Measurements from ENCODE around the gene TARBP1. TPM values are rescaled to one million over a fixed set of nuclear protein-coding genes. Genes with fewer than 3 reads are reported as not detected.

The TARBP1 gene
- total RNA-seq, 4 donors from 2014 or later: 19.9 to 44.4 (median 27.6) TPM

DNA sequence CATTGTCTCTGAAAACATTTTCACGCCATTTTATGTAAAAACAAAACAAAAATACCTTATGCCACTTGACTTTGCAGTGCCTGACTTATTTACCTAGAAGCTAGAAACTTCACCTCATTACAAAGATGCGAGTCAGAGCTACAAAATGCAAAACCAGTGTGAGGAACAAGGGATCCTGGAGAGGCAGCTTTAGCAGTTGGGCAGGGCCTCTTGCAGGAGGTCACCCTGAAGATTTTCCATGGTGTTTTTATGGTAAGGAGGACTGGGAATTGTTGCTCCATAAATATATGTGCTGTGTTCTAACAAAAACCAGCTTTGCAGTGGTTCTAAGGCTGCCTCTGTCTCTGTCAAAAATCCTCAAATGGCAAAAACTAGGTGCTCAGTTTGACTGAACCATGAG is 36.4 kb upstream of the TARBP1 start:
- TF ChIP-seq, protein P1, sequence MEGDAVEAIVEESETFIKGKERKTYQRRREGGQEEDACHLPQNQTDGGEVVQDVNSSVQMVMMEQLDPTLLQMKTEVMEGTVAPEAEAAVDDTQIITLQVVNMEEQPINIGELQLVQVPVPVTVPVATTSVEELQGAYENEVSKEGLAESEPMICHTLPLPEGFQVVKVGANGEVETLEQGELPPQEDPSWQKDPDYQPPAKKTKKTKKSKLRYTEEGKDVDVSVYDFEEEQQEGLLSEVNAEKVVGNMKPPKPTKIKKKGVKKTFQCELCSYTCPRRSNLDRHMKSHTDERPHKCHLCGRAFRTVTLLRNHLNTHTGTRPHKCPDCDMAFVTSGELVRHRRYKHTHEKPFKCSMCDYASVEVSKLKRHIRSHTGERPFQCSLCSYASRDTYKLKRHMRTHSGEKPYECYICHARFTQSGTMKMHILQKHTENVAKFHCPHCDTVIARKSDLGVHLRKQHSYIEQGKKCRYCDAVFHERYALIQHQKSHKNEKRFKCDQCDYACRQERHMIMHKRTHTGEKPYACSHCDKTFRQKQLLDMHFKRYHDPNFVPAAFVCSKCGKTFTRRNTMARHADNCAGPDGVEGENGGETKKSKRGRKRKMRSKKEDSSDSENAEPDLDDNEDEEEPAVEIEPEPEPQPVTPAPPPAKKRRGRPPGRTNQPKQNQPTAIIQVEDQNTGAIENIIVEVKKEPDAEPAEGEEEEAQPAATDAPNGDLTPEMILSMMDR (IDR thresholded peaks at IDR 0.05): no peak
- TF ChIP-seq POLR2AphosphoS5 (IDR thresholded peaks at IDR 0.05): no peak
- TF ChIP-seq POLR2A (IDR thresholded peaks at IDR 0.05): no peak
- TF ChIP-seq EP300 (IDR thresholded peaks at IDR 0.05; ENCODE audit: low read depth): no peak
- Histone ChIP-seq H3K27me3 (no peaks in the 10 kb centered on the region), H3K4me3 (no peak overlapping the region), H3K9me3 (no peaks in the 10 kb centered on the region), H3K27ac (peak overlapping the region; percentile 44 to 61 (median 56)), H3K36me3 (no peaks in the 10 kb centered on the region), H3K4me1 (peaks cover 0 to 11% (median 3%) of the 10 kb centered on the region in 4 donors)
- in situ Hi-C loops (cut with MboI; ENCODE audit: low pct_ligation_motif_present in 1 of 4, low pct_unique_long_range_greater_than_20kb in 1 of 4, low sequenced_read_pairs in 3 of 4): no loop called here
- WGBS, 2 donors (ENCODE audit: low coverage in 1 of 2): 67 to 69% methylated on average over 1 to 2 of the region's 2 CpGs
- intact Hi-C loops (cut with DNase I; ENCODE audit: low total_unique reads): no loop called here
- DNase-seq: no peak

DNA sequence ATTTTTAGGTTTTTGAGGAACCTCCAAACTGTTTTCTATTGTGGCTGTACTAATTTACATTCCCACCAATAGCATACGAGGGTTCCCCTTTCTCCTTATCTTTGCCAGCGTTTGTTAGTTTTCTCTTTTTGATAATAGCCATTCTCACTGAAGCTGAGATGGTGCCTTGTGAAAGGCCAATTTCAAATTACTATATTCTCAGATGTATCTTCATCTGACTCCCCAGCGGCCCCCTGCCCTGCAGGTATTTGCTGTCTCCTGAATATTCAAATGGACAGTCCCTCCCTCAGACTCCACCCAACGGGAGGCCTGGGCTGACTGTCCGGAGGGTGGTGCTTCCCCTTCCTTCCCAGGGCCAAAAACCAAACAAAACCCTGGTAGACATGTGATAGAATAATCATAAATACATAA is 33.5 kb upstream of the TARBP1 start:
- H3K9me3 ChIP-seq: no peaks in the 10 kb centered on the region
- 65% methylated on average over 4 to 5 of the region's 5 CpGs for WGBS, 2 donors (ENCODE audit: low coverage in 1 of 2)
- in situ Hi-C loops (cut with MboI; ENCODE audit: low pct_ligation_motif_present in 1 of 4, low pct_unique_long_range_greater_than_20kb in 1 of 4, low sequenced_read_pairs in 3 of 4): no loop called here
- no peaks in the 10 kb centered on the region for H3K36me3 ChIP-seq
- no peak overlapping the region for H3K4me3 ChIP-seq
- no peak for DNase-seq
- H3K4me1 ChIP-seq: peaks cover 0 to 11% (median 3%) of the 10 kb centered on the region in 4 donors
- intact Hi-C loops (cut with DNase I; ENCODE audit: low total_unique reads): no loop called here
- H3K27ac ChIP-seq: no peak overlapping the region
- no peak for TF ChIP-seq POLR2A (IDR thresholded peaks at IDR 0.05)
- no peak for TF ChIP-seq EP300 (IDR thresholded peaks at IDR 0.05; ENCODE audit: low read depth)
- TF ChIP-seq, protein P1 (IDR thresholded peaks at IDR 0.05): no peak
- no peak for TF ChIP-seq POLR2AphosphoS5 (IDR thresholded peaks at IDR 0.05)
- H3K27me3 ChIP-seq: no peaks in the 10 kb centered on the region

DNA sequence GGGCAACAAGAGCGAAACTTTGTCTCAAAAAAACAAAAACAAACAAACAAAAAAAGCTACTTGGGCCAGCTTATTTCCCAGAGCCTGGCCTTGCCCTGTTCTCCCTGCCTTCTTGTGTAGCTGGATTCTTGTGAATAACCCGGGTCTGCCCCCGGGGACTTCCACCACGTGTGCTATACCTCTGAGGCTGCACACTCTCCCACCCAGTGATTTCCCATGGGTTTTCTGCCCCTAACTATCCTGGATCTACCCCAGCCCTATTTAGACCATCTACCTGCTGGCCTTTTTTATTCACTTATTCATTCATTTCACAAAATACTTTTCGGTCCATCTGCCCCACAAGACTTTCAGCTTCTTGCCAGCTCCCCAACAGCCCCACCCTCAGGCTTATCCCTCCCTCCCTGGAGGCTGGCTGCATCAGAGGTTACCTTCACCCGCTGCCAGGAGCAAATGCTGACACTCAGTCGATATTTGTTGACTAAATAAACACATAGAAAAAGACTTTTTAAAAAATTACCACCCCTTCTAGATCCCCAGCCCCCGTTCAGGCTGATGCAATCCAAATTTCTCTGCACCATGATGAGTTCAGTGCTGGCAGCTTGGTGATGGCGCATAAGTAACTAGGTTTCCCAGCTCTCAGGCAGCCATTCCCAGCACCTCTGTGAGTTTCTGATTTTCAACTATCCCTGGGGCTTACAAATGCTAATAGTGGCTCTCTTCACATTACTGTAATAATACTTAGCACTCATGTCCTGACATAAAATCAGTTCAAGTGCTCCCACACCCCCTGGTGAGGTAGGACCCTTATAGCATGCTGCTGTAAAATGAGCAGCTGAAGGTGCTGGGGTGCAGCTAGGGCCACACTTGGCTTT is 30.7 kb upstream of the TARBP1 start:
- TF ChIP-seq POLR2A (IDR thresholded peaks at IDR 0.05): no peak
- TF ChIP-seq, protein P1 (IDR thresholded peaks at IDR 0.05): no peak
- TF ChIP-seq POLR2AphosphoS5 (IDR thresholded peaks at IDR 0.05): no peak
- no peak for TF ChIP-seq EP300 (IDR thresholded peaks at IDR 0.05; ENCODE audit: low read depth)
- no peaks in the 10 kb centered on the region for H3K27me3 ChIP-seq
- intact Hi-C loops (cut with DNase I; ENCODE audit: low total_unique reads) (loop anchor here (10.0 kb wide), 1 partner anchor 1565 kb away; no protein-coding TSS in a partner anchor), in situ Hi-C loops (cut with MboI; ENCODE audit: low pct_ligation_motif_present in 1 of 4, low pct_unique_long_range_greater_than_20kb in 1 of 4, low sequenced_read_pairs in 3 of 4) (loop anchor here in 2 of 4 donors (10.0 kb wide), 2 partner anchors 85 to 315 kb away; no protein-coding TSS in a partner anchor)
- no peak for DNase-seq
- H3K27ac ChIP-seq: no peak overlapping the region
- H3K4me3 ChIP-seq: no peak overlapping the region
- no peaks in the 10 kb centered on the region for H3K36me3 ChIP-seq
- H3K9me3 ChIP-seq: no peaks in the 10 kb centered on the region
- H3K4me1 ChIP-seq: no peaks in the 10 kb centered on the region
- 62 to 75% methylated on average over 7 to 9 of the region's 9 CpGs for WGBS, 2 donors (ENCODE audit: low coverage in 1 of 2)

DNA sequence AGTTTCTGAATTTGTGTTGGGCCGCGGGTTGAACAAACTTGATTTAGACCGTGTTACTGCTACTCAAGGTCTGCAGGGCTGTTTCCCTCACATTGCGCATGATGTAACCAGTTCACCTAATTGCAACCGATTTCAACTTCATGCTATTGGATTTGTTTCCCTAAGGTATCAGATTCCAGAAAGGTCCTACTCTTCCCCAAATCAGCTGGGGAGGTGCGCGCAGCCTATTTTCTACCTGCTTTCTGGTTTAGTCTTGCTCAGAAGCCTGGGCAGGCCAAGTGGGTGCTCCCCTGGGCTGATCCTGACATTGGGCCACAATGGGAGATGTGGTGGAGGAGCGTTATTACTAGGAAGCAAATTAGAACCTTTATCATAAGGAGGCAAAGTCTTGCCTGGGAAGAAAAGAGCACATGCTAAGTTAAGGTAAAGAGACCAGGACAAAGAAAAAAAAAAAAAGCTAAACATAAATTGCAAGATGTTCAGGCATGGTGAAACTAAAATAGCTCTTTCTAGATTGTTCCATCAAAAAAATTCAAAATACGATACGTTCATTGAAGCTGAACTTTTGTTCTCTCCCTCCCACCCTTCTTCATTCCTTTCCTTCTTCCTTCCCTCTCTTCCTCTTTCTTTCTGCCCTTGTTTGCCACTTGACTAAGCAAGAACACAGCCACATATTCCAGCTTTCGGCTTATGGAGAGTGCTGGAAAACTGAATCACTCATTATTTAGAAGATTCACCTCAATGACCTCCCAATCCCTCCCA is 28.8 kb upstream of the TARBP1 start:
- intact Hi-C loops (cut with DNase I; ENCODE audit: low total_unique reads) (loop anchor here (10.0 kb wide), 1 partner anchor 1563 kb away; no protein-coding TSS in a partner anchor), in situ Hi-C loops (cut with MboI; ENCODE audit: low pct_ligation_motif_present in 1 of 4, low pct_unique_long_range_greater_than_20kb in 1 of 4, low sequenced_read_pairs in 3 of 4) (loop anchor here in 2 of 4 donors (10.0 kb wide), 2 partner anchors 87 to 317 kb away; no protein-coding TSS in a partner anchor)
- no peaks in the 10 kb centered on the region for H3K36me3 ChIP-seq
- no peaks in the 10 kb centered on the region for H3K9me3 ChIP-seq
- no peak overlapping the region for H3K27ac ChIP-seq
- 92 to 96% methylated on average over 10 to 11 of the region's 11 CpGs for WGBS, 2 donors (ENCODE audit: low coverage in 1 of 2)
- H3K4me3 ChIP-seq: no peak overlapping the region
- TF ChIP-seq EP300 (IDR thresholded peaks at IDR 0.05; ENCODE audit: low read depth) (no peak), POLR2AphosphoS5 (IDR thresholded peaks at IDR 0.05) (no peak), POLR2A (IDR thresholded peaks at IDR 0.05) (no peak)
- TF ChIP-seq, protein P1 (IDR thresholded peaks at IDR 0.05): no peak
- DNase-seq: no peak
- no peaks in the 10 kb centered on the region for H3K4me1 ChIP-seq
- no peaks in the 10 kb centered on the region for H3K27me3 ChIP-seq

Data from transverse colon (tissue), 4 donors.